Activated CD4-positive, CD25-positive, alpha-beta regulatory T cell treated with anti-CD3 and anti-CD28 coated beads, Interleukin-2, amount 50 U/mL, for 72 hours (primary cell): ENCODE data around the gene ZNF384.

Source experiments
- DNase-seq: peaks from one replicate; pipeline ENCODE4 v3.0.0; 2021

ZNF384 gene

DNA sequence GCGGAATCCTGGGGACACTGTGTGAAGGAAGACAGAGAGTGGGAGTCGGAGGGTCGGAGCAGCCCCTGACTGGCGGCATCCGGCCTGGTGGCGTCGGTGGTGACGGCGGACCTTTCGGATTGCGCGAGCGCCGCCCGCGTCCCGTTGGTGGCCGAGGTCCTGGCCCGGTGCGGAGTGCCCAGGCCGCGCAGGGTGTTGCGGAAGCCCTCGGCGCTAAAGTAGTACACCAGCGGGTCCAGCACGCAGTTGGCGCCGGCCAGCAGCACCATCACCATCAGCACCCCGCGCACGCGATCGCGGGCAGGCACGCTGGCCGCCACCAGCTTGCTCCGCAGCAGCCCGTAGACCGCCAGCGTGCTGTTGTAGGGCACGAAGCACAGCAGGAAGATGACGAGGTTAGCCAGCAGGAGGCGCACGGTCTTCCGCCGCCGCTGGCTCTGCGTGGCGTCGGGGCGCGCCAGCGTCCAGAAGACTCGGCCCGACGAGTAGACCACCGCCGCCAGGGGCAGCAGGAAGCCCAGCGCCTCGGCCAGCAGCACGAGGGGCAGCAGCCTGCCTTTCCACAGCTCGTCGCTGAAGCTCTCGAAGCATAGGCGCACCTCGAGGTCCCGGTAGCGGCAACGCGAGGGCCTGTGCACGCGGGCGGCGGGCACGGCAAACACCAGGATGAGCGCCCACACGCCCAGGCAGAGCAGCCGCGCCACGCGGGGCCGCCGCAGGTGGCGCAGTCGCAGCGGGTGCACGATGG lies 68.9 kb downstream of the ZNF384 start:
- DNase-seq, result peak; percentile 70

DNA sequence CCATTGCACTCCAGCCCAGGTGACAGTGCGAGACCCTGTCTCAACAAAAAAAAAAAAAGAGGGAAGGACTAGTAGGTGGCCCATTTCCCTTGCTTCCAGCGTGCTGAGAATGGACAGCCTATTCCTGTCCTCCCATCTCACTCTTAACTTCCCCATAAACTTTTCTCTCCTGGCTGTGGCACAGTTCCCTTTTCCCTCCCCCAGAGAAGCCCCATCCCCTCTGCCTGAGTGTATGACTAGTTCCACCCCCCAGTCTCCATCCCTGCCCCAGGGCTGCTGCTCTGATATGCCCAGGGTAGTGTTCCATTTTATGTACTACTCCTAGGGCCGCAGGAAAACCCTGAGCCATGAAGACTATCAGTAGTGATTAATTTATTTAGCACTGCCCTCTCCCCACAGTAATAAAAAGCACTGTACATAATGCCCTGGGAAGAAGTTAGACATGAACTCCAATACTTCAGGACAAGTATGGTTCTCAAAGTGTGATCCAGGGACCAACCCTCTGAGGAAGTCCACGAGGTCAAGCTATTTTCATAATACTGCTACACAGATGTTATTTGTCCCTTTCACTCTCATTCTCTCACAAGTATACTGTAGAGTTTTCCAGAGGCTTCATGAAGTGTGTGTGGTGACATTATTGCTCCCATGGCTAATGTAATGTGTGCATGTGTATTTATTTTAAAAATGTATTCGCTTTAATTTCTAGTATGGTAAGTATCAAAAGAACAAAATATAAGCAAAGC lies 70.5 kb downstream of the ZNF384 start:
- DNase-seq, result no peak
